ENCODE data around the gene ZNF407.

DNA sequence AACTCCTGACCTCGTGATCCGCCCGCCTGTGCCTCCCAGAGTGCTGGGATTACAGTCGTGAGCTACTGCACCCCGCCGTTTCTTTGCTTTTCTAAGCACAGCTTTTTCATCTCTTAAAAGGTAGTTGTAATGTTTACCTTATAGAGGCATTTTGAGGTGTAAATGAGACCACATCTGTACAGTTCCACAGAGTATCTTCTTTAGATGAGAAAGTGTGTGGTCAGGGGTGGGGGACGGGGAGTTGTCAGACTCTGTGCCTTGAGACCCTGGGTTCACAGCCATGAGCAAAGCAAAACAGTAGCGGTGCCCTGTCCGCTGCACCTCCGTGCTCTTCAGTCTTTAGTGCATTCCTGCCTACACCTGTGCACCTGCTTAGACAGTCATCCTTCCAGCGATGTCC, 251.6 kb downstream of the ZNF407 start:
- no peak for TF ChIP-seq EZH2 (IDR thresholded peaks at IDR 0.05; ENCODE audit: borderline replicate concordance, low read length)
- TF ChIP-seq, protein P1, sequence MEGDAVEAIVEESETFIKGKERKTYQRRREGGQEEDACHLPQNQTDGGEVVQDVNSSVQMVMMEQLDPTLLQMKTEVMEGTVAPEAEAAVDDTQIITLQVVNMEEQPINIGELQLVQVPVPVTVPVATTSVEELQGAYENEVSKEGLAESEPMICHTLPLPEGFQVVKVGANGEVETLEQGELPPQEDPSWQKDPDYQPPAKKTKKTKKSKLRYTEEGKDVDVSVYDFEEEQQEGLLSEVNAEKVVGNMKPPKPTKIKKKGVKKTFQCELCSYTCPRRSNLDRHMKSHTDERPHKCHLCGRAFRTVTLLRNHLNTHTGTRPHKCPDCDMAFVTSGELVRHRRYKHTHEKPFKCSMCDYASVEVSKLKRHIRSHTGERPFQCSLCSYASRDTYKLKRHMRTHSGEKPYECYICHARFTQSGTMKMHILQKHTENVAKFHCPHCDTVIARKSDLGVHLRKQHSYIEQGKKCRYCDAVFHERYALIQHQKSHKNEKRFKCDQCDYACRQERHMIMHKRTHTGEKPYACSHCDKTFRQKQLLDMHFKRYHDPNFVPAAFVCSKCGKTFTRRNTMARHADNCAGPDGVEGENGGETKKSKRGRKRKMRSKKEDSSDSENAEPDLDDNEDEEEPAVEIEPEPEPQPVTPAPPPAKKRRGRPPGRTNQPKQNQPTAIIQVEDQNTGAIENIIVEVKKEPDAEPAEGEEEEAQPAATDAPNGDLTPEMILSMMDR (conservative IDR thresholded peaks at IDR 0.05 in 1 of 2, IDR thresholded peaks at IDR 0.05 in 1 of 2; ENCODE audit: extremely low read depth in 1 of 2, insufficient read depth in 1 of 2, low read depth in 1 of 2, low read length in 2 of 2), result no peak
